ENCODE results near the gene ZCCHC24.

GRCh38 chr10:79459243-79459642 is 13.8 kb upstream of the ZCCHC24 start:
- TF ChIP-seq, protein P1, sequence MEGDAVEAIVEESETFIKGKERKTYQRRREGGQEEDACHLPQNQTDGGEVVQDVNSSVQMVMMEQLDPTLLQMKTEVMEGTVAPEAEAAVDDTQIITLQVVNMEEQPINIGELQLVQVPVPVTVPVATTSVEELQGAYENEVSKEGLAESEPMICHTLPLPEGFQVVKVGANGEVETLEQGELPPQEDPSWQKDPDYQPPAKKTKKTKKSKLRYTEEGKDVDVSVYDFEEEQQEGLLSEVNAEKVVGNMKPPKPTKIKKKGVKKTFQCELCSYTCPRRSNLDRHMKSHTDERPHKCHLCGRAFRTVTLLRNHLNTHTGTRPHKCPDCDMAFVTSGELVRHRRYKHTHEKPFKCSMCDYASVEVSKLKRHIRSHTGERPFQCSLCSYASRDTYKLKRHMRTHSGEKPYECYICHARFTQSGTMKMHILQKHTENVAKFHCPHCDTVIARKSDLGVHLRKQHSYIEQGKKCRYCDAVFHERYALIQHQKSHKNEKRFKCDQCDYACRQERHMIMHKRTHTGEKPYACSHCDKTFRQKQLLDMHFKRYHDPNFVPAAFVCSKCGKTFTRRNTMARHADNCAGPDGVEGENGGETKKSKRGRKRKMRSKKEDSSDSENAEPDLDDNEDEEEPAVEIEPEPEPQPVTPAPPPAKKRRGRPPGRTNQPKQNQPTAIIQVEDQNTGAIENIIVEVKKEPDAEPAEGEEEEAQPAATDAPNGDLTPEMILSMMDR (IDR thresholded peaks at IDR 0.05) = no peak
- no peak for TF ChIP-seq POLR2A (IDR thresholded peaks at IDR 0.05)

All from Peyer's patch (tissue), 4 donors.